Thyroid gland (tissue), 4 donors: ENCODE data around the gene SUGCT.

ENCODE experiments used
- POLR2A ChIP-seq, 2 donors: fragments of 450-650 bp; IDR thresholded peaks; one replicate each; pipeline ENCODE4 v1.6.1; 2017; ENCODE audit warnings: antibody characterized with exemption in 2 of 2, mild to moderate bottlenecking in 2 of 2, moderate library complexity in 1 of 2
- TF ChIP-seq, protein P1 (sequence below), 6 experiments: fragments of 200-600 bp in 3 of 6; fragments of 450-650 bp in 3 of 6; sonication (generic) in 3 of 6; IDR thresholded peaks; one replicate each; pipeline ENCODE4 v1.5.1; 2016 to 2019; ENCODE audit warnings: antibody characterized with exemption in 6 of 6, mild to moderate bottlenecking in 2 of 6, inconsistent platforms in 1 of 6, moderate library complexity in 1 of 6

DNA sequence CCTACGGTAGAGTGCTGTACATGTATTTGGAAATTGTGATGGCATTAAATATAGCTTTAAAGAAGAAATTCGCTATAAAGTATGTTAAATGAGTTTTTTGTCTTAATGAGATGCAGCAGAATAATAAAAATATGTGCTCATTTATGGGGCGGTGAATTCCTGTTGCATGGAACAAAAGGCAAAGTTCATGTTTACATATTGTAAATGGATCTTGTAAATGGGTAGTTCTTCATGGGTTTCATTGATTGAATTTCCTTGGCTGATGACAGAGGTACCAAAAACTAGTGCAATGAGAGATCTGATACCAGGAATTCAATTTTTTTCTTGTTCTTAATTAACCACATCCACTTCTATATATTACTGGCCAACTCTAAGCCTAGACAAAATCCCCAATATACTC is 284.2 kb downstream of the SUGCT start:
- TF ChIP-seq, protein P1, sequence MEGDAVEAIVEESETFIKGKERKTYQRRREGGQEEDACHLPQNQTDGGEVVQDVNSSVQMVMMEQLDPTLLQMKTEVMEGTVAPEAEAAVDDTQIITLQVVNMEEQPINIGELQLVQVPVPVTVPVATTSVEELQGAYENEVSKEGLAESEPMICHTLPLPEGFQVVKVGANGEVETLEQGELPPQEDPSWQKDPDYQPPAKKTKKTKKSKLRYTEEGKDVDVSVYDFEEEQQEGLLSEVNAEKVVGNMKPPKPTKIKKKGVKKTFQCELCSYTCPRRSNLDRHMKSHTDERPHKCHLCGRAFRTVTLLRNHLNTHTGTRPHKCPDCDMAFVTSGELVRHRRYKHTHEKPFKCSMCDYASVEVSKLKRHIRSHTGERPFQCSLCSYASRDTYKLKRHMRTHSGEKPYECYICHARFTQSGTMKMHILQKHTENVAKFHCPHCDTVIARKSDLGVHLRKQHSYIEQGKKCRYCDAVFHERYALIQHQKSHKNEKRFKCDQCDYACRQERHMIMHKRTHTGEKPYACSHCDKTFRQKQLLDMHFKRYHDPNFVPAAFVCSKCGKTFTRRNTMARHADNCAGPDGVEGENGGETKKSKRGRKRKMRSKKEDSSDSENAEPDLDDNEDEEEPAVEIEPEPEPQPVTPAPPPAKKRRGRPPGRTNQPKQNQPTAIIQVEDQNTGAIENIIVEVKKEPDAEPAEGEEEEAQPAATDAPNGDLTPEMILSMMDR (IDR thresholded peaks at IDR 0.05) = no peak
- no peak for TF ChIP-seq POLR2A (IDR thresholded peaks at IDR 0.05)
